SK-N-SH (cell line): Measurements from ENCODE around the gene GALNT14.
A peak's percentile ranks its signal among the peaks of the same experiment; 100 is the strongest.

ENCODE experiments used
- CTCF ChIP-seq: fragments of 200-600 bp; sonication (generic); IDR thresholded peaks from 2 replicates; pipeline ENCODE4 v1.6.1; 2017; ENCODE audit warnings: antibody characterized with exemption, mild to moderate bottlenecking, moderate library complexity
- FOSL2 ChIP-seq: IDR thresholded peaks from 2 replicates; pipeline ENCODE4 v1.4.0; 2012; ENCODE audit warnings: low read depth, mild to moderate bottlenecking, moderate library complexity, borderline replicate concordance
- GABPA ChIP-seq: IDR thresholded peaks from 2 replicates; pipeline ENCODE4 v1.4.0; 2012; ENCODE audit warnings: low read depth, mild to moderate bottlenecking
- GATA2 ChIP-seq: sonication (generic); formaldehyde crosslinking; IDR thresholded peaks from 2 replicates; pipeline ENCODE4 v1.5.0; 2020; ENCODE audit warnings: mild to moderate bottlenecking, missing genetic modification reagents
- MAX ChIP-seq: IDR thresholded peaks from 2 replicates; pipeline ENCODE4 v1.4.0; 2012; ENCODE audit warnings: low read depth
- NRF1 ChIP-seq: IDR thresholded peaks from 2 replicates; pipeline ENCODE4 v1.6.1; 2012; ENCODE audit warnings: low read depth, mild to moderate bottlenecking, low read length
- TAF1 ChIP-seq: IDR thresholded peaks from 2 replicates; pipeline ENCODE4 v1.6.1; 2012; ENCODE audit warnings: low read depth, mild to moderate bottlenecking, low read length, moderate library complexity, borderline replicate concordance

DNA sequence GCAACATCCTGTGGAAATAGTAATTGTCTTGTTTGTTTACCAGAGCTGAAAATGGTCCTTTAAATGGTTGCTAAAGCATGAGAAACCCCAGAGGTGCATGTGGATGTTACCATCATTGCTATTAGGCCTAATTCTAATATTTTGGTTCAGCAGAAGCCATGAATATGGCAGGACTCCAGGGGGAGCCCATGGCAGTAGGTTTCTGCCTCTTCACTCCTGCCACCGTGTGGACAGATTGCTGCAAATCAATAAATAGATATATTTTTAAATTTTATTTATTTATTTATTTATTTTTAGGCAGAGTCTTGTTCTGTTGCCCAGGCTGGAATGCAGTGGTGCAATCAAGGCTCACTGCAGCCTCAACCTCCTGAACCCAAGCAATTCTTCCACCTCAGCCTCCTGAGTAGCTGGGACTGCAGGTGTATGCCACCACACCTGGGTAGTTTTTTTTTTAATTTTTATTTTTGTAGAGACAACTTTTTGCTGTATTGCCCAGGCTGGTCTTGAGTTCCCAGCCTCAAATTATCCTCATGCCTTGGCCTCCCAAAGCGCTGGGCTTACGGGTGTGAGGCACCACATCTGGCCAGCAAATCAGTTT is 276.1 kb downstream of the GALNT14 start:
- TF ChIP-seq CTCF: peak; percentile 65
- no peak for TF ChIP-seq GABPA
- no peak for TF ChIP-seq TAF1
- no peak for TF ChIP-seq GATA2
- TF ChIP-seq FOSL2: no peak
- no peak for TF ChIP-seq MAX
- no peak for TF ChIP-seq NRF1
